GM12891 (cell line): ENCODE data around the gene SERINC5.
"Not testable (repeated sequence)": the region's sequence is repeated elsewhere in the genome, so short reads cannot be mapped to it uniquely, and the experiment has no call there.

Experiments
- POLR2A ChIP-seq: IDR thresholded peaks from 2 replicates; pipeline ENCODE4 v1.6.1; 2011; ENCODE audit warnings: low read depth, low read length, control low read depth
- POLR2AphosphoS5 ChIP-seq: IDR thresholded peaks from 2 replicates; pipeline ENCODE4 v1.6.1; 2011; ENCODE audit warnings: low read depth, low read length, control low read depth

- TF ChIP-seq POLR2A, POLR2AphosphoS5: not testable (repeated sequence)
Measured at GRCh38 chr5:80270543-80270942, 14.7 kb upstream of the SERINC5 start.
